Fibroblast of the aortic adventitia (primary cell): ENCODE data around the gene MAPKAP1. TPM values are rescaled to one million over a fixed set of nuclear protein-coding genes. Genes with fewer than 3 reads are reported as not detected.

Source experiments
- DNase-seq: peaks from one replicate; pipeline ENCODE4 v3.0.0-alpha.2; 2010; ENCODE audit warnings: low read depth
- H3K4me3 ChIP-seq: 2 replicates; pipeline ENCODE4 v1.5.1; 2011; ENCODE audit warnings: low read depth, mild to moderate bottlenecking, control low read depth, low read length, moderate library complexity
- total RNA-seq: library from RNA; depleted of rRNA; stranded (reverse); fragments of >200 nt; gene quantifications from 2 replicates; pipeline ENCODE4 v1.2.3, GENCODE V29; 2012; ENCODE audit warnings: low replicate concordance
- TF ChIP-seq, protein P1 (sequence below): IDR thresholded peaks from 2 replicates; pipeline ENCODE4 v1.5.1; 2011; ENCODE audit warnings: mild to moderate bottlenecking, low read length, control low read depth, inconsistent platforms; ENCODE audit not compliant: insufficient read depth

Gene MAPKAP1
- total RNA-seq, 1 donor: 90.6 TPM

DNA sequence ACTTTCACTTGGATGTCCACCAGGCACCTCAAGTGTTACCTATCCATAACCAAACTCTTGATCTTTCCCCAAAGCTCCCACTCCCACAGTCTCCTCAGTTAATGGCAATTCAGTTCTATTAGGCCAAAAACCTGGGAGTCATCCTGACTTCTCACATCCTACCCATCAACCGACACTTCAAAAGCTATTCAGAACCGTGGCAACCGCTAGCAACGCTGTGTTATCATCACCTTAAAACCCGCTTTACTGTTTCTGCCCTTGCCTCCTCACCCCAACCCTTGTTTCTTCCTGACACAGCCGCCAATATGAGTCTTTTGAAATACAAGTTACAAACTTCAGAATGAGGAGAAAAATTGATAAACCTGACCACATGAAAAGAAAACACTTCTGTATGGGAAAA is 46.5 kb downstream of the MAPKAP1 start:
- no peak for DNase-seq
- no peak overlapping the region for H3K4me3 ChIP-seq
- TF ChIP-seq, protein P1, sequence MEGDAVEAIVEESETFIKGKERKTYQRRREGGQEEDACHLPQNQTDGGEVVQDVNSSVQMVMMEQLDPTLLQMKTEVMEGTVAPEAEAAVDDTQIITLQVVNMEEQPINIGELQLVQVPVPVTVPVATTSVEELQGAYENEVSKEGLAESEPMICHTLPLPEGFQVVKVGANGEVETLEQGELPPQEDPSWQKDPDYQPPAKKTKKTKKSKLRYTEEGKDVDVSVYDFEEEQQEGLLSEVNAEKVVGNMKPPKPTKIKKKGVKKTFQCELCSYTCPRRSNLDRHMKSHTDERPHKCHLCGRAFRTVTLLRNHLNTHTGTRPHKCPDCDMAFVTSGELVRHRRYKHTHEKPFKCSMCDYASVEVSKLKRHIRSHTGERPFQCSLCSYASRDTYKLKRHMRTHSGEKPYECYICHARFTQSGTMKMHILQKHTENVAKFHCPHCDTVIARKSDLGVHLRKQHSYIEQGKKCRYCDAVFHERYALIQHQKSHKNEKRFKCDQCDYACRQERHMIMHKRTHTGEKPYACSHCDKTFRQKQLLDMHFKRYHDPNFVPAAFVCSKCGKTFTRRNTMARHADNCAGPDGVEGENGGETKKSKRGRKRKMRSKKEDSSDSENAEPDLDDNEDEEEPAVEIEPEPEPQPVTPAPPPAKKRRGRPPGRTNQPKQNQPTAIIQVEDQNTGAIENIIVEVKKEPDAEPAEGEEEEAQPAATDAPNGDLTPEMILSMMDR: no peak

DNA sequence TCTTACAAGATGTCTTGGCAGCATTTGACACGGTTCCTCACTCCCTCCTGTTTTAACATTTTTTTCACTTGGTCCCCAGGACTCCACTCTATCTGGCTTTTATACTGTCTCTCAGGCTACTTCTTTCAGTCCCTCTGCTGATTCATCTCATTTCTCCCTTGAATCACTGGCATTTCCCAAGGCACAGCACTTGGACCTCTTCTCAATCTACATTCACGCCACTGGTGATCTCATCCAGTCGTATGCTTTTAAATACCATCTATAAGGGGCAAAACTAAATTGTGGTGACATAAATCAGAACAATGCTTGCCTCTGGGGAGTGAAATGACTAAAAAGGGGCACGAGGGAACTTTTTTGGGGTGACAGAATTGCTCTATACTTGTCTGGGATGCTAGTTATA is 47.1 kb downstream of the MAPKAP1 start:
- H3K4me3 ChIP-seq: no peak overlapping the region
- TF ChIP-seq, protein P1: no peak
- peak; percentile 79 for DNase-seq

DNA sequence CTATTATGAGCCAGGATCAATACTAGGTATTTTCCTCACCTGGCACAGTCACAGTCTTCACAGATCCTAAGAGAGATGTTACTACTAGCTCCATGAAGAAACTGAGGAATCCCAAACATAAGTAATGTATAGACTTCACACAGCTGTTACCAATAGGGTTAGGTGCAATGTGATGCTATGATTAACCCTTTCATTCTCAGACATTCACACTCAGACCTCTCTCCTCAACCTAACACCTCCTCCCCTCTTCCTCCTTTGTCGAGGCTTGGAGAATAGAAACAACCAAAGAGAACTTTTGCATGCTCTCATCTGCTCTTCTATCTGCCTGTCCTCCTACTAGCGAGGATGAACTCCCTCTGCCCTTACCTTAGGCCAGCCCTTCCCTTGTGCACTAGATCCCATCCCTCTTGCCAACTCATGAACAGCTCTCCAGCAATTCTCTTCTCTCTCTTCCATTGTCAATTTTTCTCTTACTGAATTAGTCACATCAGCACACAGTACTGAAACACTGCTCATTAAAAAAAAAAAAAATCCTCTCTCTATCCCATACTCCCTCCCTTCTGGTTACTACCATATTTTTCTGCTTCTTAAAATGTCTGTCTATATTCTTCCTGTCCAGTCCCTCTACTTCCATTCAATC is 47.7 kb downstream of the MAPKAP1 start:
- DNase-seq: peak; percentile 27
- TF ChIP-seq, protein P1: no peak
- no peak overlapping the region for H3K4me3 ChIP-seq

DNA sequence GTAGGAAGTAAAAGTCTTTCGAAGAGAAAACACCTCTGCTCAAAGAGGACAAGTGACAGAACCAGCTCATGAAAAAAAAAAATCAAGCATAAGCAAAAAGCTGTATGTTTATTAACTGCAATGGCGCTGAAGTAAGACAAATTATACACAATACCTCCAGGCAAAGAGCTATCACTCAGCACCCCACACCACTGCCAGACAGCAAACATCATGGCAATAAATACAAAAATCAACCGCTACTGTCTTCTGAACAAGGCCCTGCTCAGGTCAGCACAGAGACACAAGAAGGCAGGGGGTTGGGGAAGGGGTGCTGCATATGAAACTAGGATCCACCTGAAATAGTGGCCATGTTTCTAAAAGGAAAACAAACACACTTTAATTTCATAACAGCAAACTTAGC is 50.4 kb downstream of the MAPKAP1 start:
- TF ChIP-seq, protein P1: no peak
- no peak for DNase-seq
- H3K4me3 ChIP-seq: no peak overlapping the region

DNA sequence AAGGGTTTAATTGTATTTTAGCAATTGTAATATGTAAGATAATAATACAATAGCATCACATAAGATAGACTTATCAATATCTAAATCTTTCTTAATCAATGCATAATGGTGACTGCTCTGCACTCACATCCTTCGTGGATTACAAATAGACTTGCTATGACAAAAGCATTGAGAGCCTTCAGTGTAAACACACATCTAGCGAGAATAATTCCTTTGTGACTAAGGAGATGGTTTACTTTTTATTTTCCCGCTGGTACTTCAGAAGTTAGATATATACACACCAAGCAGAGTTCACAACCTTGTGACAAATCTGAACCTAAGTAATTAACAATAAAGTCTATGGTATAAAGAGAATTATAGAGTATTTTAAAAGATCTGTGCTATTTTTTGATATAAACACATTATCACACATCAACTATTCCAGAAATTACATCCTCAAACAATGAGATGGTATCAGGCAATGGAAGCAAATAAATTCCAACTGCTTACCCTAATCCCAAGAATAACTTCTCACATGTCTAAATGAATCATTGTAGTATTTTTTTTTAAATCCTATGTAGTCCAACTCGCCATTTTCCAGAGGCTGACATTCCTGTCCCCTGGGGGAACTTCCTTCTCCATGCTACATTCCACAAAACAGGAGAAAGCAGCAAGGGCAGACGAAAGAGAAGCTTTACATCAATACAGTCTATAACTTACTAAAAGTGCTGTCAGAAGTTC is 51.2 kb downstream of the MAPKAP1 start:
- H3K4me3 ChIP-seq: no peak overlapping the region
- peak; percentile 51 for DNase-seq
- TF ChIP-seq, protein P1: no peak

DNA sequence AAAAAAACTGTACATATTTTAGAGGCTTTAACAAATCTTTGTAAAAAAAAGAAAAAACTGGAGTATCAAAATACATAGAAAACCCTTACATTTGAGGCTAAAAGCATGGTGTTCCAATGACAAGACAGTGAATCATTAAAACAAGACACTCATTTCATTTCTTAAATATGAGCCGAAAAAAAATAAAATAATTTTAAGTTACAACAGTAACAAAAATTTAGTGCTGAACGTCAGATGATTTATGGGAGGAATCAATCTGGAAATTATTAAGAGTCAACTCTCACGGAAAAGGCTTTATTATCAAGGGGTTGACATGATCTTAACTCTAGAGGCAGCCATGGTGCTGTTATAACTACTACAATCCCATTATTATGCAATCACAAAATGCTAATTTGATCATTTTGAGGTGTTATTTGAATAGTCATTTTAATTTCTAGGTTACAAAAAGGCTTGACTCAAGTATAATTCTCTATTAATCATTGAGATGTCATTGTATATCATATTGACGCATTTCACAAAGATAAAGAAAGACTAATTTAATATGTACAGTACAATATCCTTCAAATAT is 51.9 kb downstream of the MAPKAP1 start:
- TF ChIP-seq, protein P1: no peak
- DNase-seq: peak; percentile 12
- no peak overlapping the region for H3K4me3 ChIP-seq
